K562 (cell line): Measurements from ENCODE around the gene MEF2C.

Experiments used
- CBFB ChIP-seq: sonication (generic); formaldehyde crosslinking; IDR thresholded peaks from 2 replicates; pipeline ENCODE4 v1.4.0; 2020; ENCODE audit warnings: mild to moderate bottlenecking, missing genetic modification reagents
- CREB1 ChIP-seq, 2 experiments: sonication (generic) in 1 of 2; formaldehyde crosslinking in 1 of 2; IDR thresholded peaks; 2 replicates each; pipeline versions ENCODE4 v1.6.1 to v1.8.0; 2012 to 2022; ENCODE audit warnings: inconsistent platforms in 1 of 2, mild to moderate bottlenecking in 1 of 2, missing genetic modification reagents in 1 of 2, moderate library complexity in 1 of 2
- CTCF ChIP-seq, 3 experiments: IDR thresholded peaks in 2 of 3; conservative IDR thresholded peaks in 1 of 3; 2 replicates each; pipeline ENCODE4 v1.5.1; 2011 to 2012; ENCODE audit warnings: low read length in 3 of 3, mild to moderate bottlenecking in 3 of 3, control low read depth in 2 of 3, improper control_type of control experiment in 1 of 3, inconsistent platforms in 1 of 3, low read depth in 1 of 3, mixed read lengths in 1 of 3, moderate library complexity in 1 of 3; ENCODE audit not compliant: insufficient read depth in 2 of 3
- DMBX1 ChIP-seq: fragments of 250-450 bp; sonication (Bioruptor Pico); IDR thresholded peaks from 2 replicates; pipeline ENCODE4 v1.8.0; 2022; ENCODE audit warnings: inconsistent platforms, mild to moderate bottlenecking, moderate library complexity, borderline replicate concordance
- EGR1 ChIP-seq: fragments of 450-650 bp; conservative IDR thresholded peaks from 2 replicates; pipeline ENCODE4 v1.6.1; 2017; ENCODE audit warnings: mild to moderate bottlenecking
- EZH2 ChIP-seq: IDR thresholded peaks from 2 replicates; pipeline ENCODE4 v1.6.1; 2012; ENCODE audit warnings: low read depth, mild to moderate bottlenecking, inconsistent platforms, low read length, borderline replicate concordance
- POLR2AphosphoS5 ChIP-seq: IDR thresholded peaks from 2 replicates; pipeline ENCODE4 v1.6.1; 2011; ENCODE audit warnings: mild to moderate bottlenecking, low read depth, low read length, moderate library complexity; ENCODE audit not compliant: control insufficient read depth, insufficient read depth
- POLR3A ChIP-seq: IDR thresholded peaks from 2 replicates; pipeline ENCODE4 v1.6.1; 2011; ENCODE audit warnings: borderline replicate concordance, mild to moderate bottlenecking, moderate library complexity; ENCODE audit not compliant: insufficient read length, insufficient read depth; ENCODE audit errors: extremely low read depth
- RBM22 ChIP-seq: fragments of 200-400 bp; formaldehyde crosslinking; IDR thresholded peaks from 2 replicates; pipeline ENCODE4 v1.6.1; 2018; ENCODE audit warnings: low read length, low read depth; ENCODE audit not compliant: poor library complexity, severe bottlenecking
- RCOR1 ChIP-seq, 2 experiments: IDR thresholded peaks; 2 replicates each; pipeline ENCODE4 v1.6.1; 2012; ENCODE audit warnings: low read depth in 2 of 2, low read length in 2 of 2, borderline replicate concordance in 1 of 2, improper control_type of control experiment in 1 of 2
- ZNF407 ChIP-seq: fragments of 450-650 bp; IDR thresholded peaks from 2 replicates; pipeline ENCODE4 v1.6.1; 2016; ENCODE audit warnings: low read depth
- TF ChIP-seq, protein P1 (sequence below): fragments of 450-650 bp; IDR thresholded peaks from 2 replicates; pipeline ENCODE4 v1.6.1; 2016; ENCODE audit warnings: borderline replicate concordance
- TF ChIP-seq, protein P2 (sequence below): fragments of 250-450 bp; sonication (Bioruptor Pico); IDR thresholded peaks from 2 replicates; pipeline ENCODE4 v1.8.0; 2021; ENCODE audit warnings: borderline replicate concordance, mild to moderate bottlenecking, moderate library complexity; ENCODE audit not compliant: poor library complexity, severe bottlenecking

DNA sequence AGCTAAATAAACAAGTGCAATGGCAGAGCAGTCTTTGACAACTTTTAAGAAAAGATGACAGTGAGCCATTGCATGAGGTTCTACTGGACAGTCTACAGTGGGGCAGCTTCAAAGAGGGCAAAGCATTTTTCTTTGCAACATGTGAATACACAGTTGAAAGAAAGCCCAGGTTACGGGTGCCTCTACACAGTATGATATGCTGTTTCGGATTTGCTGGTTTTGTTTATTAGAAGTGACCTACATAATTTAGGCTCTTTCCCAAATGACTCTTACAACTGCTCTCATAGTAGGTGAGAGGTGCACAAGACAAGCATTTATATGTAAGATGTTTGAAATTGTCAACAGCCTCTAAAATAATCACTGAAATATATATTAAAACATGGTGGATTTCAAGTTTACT lies 62.4 kb downstream of the MEF2C start:
- TF ChIP-seq CREB1 (IDR thresholded peaks at IDR 0.05) (no peak), CREB1 (CRISPR knock-in tag; IDR thresholded peaks at IDR 0.05) (no peak), ZNF407 (no peak), EGR1 (no peak), CTCF (IDR thresholded peaks at IDR 0.05 in 2 of 3, conservative IDR thresholded peaks at IDR 0.05 in 1 of 3; ENCODE audit: insufficient read depth in 2 of 3, low read depth in 1 of 3, low read length in 3 of 3) (no peak), POLR2AphosphoS5 (no peak), RCOR1 (IDR thresholded peaks at IDR 0.05; ENCODE audit: borderline replicate concordance in 1 of 2, low read depth in 2 of 2, low read length in 2 of 2) (no peak), EZH2 (no peak), POLR3A (no peak), CBFB (CRISPR knock-in tag) (no peak), DMBX1 (CRISPR knock-in tag) (no peak), RBM22 (no peak)
- TF ChIP-seq, protein P1, sequence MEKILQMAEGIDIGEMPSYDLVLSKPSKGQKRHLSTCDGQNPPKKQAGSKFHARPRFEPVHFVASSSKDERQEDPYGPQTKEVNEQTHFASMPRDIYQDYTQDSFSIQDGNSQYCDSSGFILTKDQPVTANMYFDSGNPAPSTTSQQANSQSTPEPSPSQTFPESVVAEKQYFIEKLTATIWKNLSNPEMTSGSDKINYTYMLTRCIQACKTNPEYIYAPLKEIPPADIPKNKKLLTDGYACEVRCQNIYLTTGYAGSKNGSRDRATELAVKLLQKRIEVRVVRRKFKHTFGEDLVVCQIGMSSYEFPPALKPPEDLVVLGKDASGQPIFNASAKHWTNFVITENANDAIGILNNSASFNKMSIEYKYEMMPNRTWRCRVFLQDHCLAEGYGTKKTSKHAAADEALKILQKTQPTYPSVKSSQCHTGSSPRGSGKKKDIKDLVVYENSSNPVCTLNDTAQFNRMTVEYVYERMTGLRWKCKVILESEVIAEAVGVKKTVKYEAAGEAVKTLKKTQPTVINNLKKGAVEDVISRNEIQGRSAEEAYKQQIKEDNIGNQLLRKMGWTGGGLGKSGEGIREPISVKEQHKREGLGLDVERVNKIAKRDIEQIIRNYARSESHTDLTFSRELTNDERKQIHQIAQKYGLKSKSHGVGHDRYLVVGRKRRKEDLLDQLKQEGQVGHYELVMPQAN, result no peak
- TF ChIP-seq, protein P2, sequence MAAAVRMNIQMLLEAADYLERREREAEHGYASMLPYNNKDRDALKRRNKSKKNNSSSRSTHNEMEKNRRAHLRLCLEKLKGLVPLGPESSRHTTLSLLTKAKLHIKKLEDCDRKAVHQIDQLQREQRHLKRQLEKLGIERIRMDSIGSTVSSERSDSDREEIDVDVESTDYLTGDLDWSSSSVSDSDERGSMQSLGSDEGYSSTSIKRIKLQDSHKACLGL (CRISPR knock-in tag), result no peak
